Neural progenitor cell (in vitro differentiated cells): Measurements from ENCODE around the gene EZH2. TPM values are rescaled to one million over a fixed set of nuclear protein-coding genes. Genes with fewer than 3 reads are reported as not detected.

ENCODE experiments used
- DNase-seq: peaks from one replicate; pipeline ENCODE4 v3.0.0-alpha.2; 2016; ENCODE audit warnings: low spot score
- H2AFZ ChIP-seq: fragments of 200-600 bp; sonication (generic); replicated peaks from 2 replicates; pipeline ENCODE4 v1.6.1; 2016; ENCODE audit warnings: antibody characterized with exemption
- H3F3A ChIP-seq: fragments of 200-600 bp; sonication (generic); 2 replicates; pipeline ENCODE4 v1.6.1; 2016; ENCODE audit warnings: antibody characterized with exemption, low read depth
- H3K27ac ChIP-seq: fragments of 200-600 bp; sonication (generic); 2 replicates; pipeline ENCODE4 v1.5.1; 2016; ENCODE audit warnings: mild to moderate bottlenecking
- H3K27me3 ChIP-seq: fragments of 200-600 bp; sonication (generic); 2 replicates; pipeline ENCODE4 v1.6.1; 2016; ENCODE audit warnings: mild to moderate bottlenecking, moderate library complexity
- H3K36me3 ChIP-seq: fragments of 200-600 bp; sonication (generic); 2 replicates; pipeline ENCODE4 v1.5.1; 2016
- H3K4me1 ChIP-seq: fragments of 200-600 bp; sonication (generic); 2 replicates; pipeline ENCODE4 v1.6.1; 2016; ENCODE audit warnings: mixed run types
- H3K4me2 ChIP-seq: fragments of 200-600 bp; sonication (generic); 2 replicates; pipeline ENCODE4 v1.6.1; 2016
- H3K4me3 ChIP-seq: fragments of 200-600 bp; sonication (generic); 2 replicates; pipeline ENCODE4 v1.5.1; 2016
- H3K79me2 ChIP-seq: fragments of 200-600 bp; sonication (generic); 2 replicates; pipeline ENCODE4 v1.6.1; 2016; ENCODE audit warnings: low read depth
- H3K9ac ChIP-seq: fragments of 200-600 bp; sonication (generic); 2 replicates; pipeline ENCODE4 v1.6.1; 2016
- H3K9me3 ChIP-seq: fragments of 200-600 bp; sonication (generic); 2 replicates; pipeline ENCODE4 v1.5.1; 2016; ENCODE audit warnings: low read depth
- H4K20me1 ChIP-seq: fragments of 200-600 bp; sonication (generic); 2 replicates; pipeline ENCODE4 v1.6.1; 2016; ENCODE audit warnings: low read depth
- H3K27ac Mint-ChIP-seq: 3 replicates; pipeline ENCODE4 v1.8.0; 2021; ENCODE audit warnings: mixed read lengths
- H3K27me3 Mint-ChIP-seq: 2 replicates; pipeline ENCODE4 v1.8.0; 2022; ENCODE audit warnings: low read depth, mild to moderate bottlenecking, inconsistent platforms, moderate library complexity, mixed read lengths; ENCODE audit not compliant: insufficient read depth
- H3K36me3 Mint-ChIP-seq: 3 replicates; pipeline ENCODE4 v1.8.0; 2021; ENCODE audit warnings: mixed read lengths
- H3K4me1 Mint-ChIP-seq: 3 replicates; pipeline ENCODE4 v1.8.0; 2021; ENCODE audit warnings: mixed read lengths
- H3K4me3 Mint-ChIP-seq: 3 replicates; pipeline ENCODE4 v1.8.0; 2021; ENCODE audit warnings: mild to moderate bottlenecking, moderate library complexity, mixed read lengths
- H3K9me3 Mint-ChIP-seq: 3 replicates; pipeline ENCODE4 v1.8.0; 2020; ENCODE audit warnings: mixed read lengths
- CTCF ChIP-seq: fragments of 200-600 bp; sonication (generic); IDR thresholded peaks from 2 replicates; pipeline ENCODE4 v1.5.1; 2017; ENCODE audit warnings: antibody characterized with exemption, mild to moderate bottlenecking
- EZH2 ChIP-seq: fragments of 200-600 bp; sonication (generic); IDR thresholded peaks from 2 replicates; pipeline ENCODE4 v1.6.1; 2017; ENCODE audit warnings: antibody characterized with exemption, mild to moderate bottlenecking, moderate library complexity
- EZH2phosphoT487 ChIP-seq: fragments of 200-600 bp; sonication (generic); IDR thresholded peaks from 2 replicates; pipeline ENCODE4 v1.6.1; 2017; ENCODE audit warnings: antibody characterized with exemption
- total RNA-seq: library from RNA; depleted of rRNA; stranded (reverse); fragments of >200 nt; gene quantifications from 2 replicates; pipeline ENCODE4 v1.2.3, GENCODE V29; 2015; ENCODE audit warnings: low replicate concordance

EZH2 gene
- total RNA-seq, 1 donor from 2014 or later, result 112 TPM

- H3K27ac ChIP-seq, result no peak overlapping the region
- no peaks in the 10 kb centered on the region for H3K36me3 ChIP-seq
- no peak overlapping the region for H3K27ac Mint-ChIP-seq
- H2AFZ ChIP-seq, result no peak overlapping the region
- peaks cover 2% of the 10 kb centered on the region for H3K9me3 Mint-ChIP-seq
- H3K4me1 ChIP-seq, result peaks cover 28% of the 10 kb centered on the region
- H3K4me1 Mint-ChIP-seq, result peaks cover 38% of the 10 kb centered on the region
- no peak overlapping the region for H3K4me2 ChIP-seq
- TF ChIP-seq EZH2, result no peak
- no peak for TF ChIP-seq EZH2phosphoT487
- no peak for TF ChIP-seq CTCF
- H4K20me1 ChIP-seq, result no peaks in the 10 kb centered on the region
- H3K79me2 ChIP-seq, result no peaks in the 10 kb centered on the region
- H3K27me3 ChIP-seq, result no peaks in the 10 kb centered on the region
- H3F3A ChIP-seq, result peaks cover 11% of the 10 kb centered on the region
- no peak overlapping the region for H3K4me3 Mint-ChIP-seq
- H3K36me3 Mint-ChIP-seq, result no peaks in the 10 kb centered on the region
- H3K27me3 Mint-ChIP-seq, result peaks cover 12% of the 10 kb centered on the region
- no peak overlapping the region for H3K4me3 ChIP-seq
- no peak for DNase-seq
- no peaks in the 10 kb centered on the region for H3K9me3 ChIP-seq
- no peak overlapping the region for H3K9ac ChIP-seq
These were observed 28.9 kb upstream of the EZH2 start for GRCh38 chr7:148912758-148913541.

DNA sequence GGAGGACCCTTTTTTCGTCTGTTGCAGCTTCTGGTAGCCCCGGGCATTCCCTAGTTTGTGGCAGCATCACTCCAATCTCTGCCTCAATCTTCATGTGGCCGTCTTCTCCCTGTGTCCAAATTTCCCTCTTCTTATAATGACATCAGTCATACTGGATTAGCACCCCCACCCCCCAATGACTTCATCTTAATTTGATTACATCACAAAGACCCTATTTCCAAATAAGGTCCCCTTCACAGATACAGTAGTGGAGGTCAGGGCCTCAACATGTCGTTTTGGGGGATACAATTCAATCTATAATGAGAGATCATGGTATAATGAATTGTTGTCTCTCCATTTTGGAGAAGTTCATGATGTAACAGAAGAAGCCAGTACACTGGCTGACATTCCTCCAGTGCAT is 28.1 kb upstream of the EZH2 start:
- H3F3A ChIP-seq, result peaks cover 11% of the 10 kb centered on the region
- Mint-ChIP-seq H3K9me3 (peaks cover 2% of the 10 kb centered on the region), H3K27ac (no peak overlapping the region), H3K27me3 (peaks cover 12% of the 10 kb centered on the region), H3K4me3 (no peak overlapping the region), H3K36me3 (no peaks in the 10 kb centered on the region), H3K4me1 (peaks cover 38% of the 10 kb centered on the region)
- no peaks in the 10 kb centered on the region for H3K9me3 ChIP-seq
- peaks cover 28% of the 10 kb centered on the region for H3K4me1 ChIP-seq
- no peak for DNase-seq
- TF ChIP-seq EZH2 (no peak), CTCF (no peak), EZH2phosphoT487 (no peak)
- H2AFZ ChIP-seq, result no peak overlapping the region
- H3K79me2 ChIP-seq, result no peaks in the 10 kb centered on the region
- H3K27ac ChIP-seq, result no peak overlapping the region
- H3K36me3 ChIP-seq, result no peaks in the 10 kb centered on the region
- no peaks in the 10 kb centered on the region for H3K27me3 ChIP-seq
- H3K9ac ChIP-seq, result no peak overlapping the region
- H4K20me1 ChIP-seq, result no peaks in the 10 kb centered on the region
- H3K4me2 ChIP-seq, result no peak overlapping the region
- no peak overlapping the region for H3K4me3 ChIP-seq

DNA sequence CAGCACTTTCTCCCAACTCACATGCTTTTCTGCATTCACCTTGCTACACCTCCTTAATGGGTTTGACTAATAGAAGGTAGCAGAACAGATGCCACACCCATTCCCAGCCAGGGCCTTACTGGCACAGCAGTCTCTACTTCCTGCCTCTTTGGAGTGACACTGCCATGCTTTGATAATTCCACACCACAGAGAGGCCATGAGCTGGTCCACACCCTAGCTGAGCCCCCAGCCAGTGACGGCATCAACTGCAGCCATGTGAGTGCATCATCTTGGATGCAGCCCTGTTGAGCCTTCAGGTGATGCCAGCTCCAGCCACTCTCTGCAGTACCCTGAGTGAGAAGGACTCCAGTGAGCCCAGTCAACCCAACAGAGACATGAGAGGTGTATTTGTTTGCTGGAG is 27.5 kb upstream of the EZH2 start:
- no peak for TF ChIP-seq CTCF
- no peak for TF ChIP-seq EZH2
- no peak for TF ChIP-seq EZH2phosphoT487
- Histone ChIP-seq H3K9me3 (no peaks in the 10 kb centered on the region), H4K20me1 (no peaks in the 10 kb centered on the region), H3K27me3 (no peaks in the 10 kb centered on the region), H3K27ac (no peak overlapping the region), H3K36me3 (no peaks in the 10 kb centered on the region), H3F3A (peaks cover 11% of the 10 kb centered on the region), H3K79me2 (no peaks in the 10 kb centered on the region), H2AFZ (no peak overlapping the region), H3K4me3 (no peak overlapping the region), H3K9ac (no peak overlapping the region), H3K4me1 (peaks cover 28% of the 10 kb centered on the region), H3K4me2 (no peak overlapping the region)
- DNase-seq, result no peak
- peaks cover 2% of the 10 kb centered on the region for H3K9me3 Mint-ChIP-seq
- no peaks in the 10 kb centered on the region for H3K36me3 Mint-ChIP-seq
- H3K27me3 Mint-ChIP-seq, result peaks cover 12% of the 10 kb centered on the region
- H3K27ac Mint-ChIP-seq, result no peak overlapping the region
- peaks cover 36% of the 10 kb centered on the region for H3K4me1 Mint-ChIP-seq
- no peak overlapping the region for H3K4me3 Mint-ChIP-seq
